AML-193 (cell line): Measurements from ENCODE around the gene RNF175.

Experiments used
- DNase-seq, 2 experiments: peaks; one replicate each; lab custom pipeline; 2025; lab: John Stamatoyannopoulos, UW

The RNF175 gene

GRCh38 chr4:153785910-153786721, 26.3 kb upstream of the RNF175 start:
- DNase-seq = peak; percentile 31 to 33

- no peak for DNase-seq
Measured at GRCh38 chr4:153784166-153784699, 24.4 kb upstream of the RNF175 start.

- no peak for DNase-seq
Measured at GRCh38 chr4:153782581-153782980, 22.8 kb upstream of the RNF175 start.

- DNase-seq = no peak
Measured at GRCh38 chr4:153781717-153782416, 22.0 kb upstream of the RNF175 start.

DNA sequence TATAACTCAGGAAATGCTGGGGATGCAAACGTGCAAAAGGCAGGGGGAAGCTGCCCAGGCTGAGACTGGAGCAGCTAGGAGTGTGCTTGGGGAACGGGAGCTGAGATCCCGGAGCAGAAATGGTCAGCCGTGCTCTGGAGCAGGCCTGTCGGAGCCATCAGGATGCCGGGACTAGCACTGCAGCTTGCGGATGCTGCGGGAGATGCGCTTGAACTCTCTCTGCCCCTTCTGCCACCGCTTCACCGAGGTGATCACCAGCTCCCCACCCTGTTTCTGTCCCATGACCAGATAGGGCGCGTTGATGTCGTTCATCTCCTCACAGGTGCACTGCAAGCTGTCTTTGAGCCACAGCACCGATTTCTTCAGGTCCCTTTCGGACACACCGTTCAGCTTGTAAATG, 21.5 kb upstream of the RNF175 start:
- no peak for DNase-seq

GRCh38 chr4:153780876-153781275, 21.1 kb upstream of the RNF175 start:
- DNase-seq = no peak

DNA sequence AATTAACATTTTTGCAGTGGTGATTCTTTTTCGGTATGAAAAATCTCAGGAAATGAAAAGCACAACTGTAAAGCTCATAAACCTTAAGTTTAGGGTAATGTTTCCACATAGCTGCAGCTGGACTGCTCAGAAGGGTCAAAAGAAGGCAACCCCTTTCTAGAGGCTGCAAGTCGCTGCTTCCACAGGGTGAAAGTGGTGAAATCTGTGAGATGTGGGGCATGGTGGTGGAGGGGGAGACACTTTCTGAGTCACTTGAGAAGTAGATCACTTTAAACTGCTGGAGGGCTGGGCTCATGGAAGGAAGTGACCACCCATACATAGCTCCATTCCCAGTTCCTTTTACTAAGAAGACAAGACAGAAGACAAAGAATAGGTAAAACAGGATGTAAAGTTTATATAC, 20.4 kb upstream of the RNF175 start:
- no peak for DNase-seq

DNA sequence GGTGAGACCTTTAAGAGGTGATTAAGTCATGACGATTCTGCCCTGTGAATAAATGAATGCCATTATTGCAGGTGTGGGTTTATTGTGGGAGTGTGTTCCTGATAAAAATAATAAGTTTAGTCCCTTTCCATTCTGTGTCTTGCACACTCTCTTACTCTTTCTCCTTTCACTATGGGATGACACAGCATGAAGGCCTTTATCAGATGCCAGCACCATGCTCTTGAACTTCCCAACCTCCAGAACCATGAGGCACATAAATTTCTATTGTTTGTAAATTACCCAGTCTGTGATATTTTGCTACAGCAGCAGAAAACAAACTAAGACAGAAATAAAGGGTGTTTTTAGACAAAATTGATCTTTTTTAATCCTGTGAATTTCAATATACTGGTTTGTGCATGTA, 18.6 kb upstream of the RNF175 start:
- no peak for DNase-seq

DNA sequence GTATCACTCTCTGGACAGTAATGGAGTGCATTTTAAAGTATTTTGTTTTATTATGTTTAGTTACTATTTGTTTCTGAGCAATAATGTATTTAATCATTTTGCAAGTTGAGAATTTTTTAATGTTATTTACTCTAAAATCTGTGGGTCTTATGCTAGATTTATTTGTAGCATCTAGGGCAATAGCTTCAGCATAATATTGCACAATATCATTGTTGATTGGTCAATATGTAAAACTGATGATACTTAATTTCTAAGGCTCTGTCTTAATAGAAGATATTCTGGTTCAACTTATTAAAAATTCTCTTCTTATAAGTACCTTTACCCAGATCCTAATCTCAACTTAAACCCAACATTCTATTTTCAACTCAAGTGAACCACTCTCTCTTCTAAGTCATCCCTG, 17.6 kb upstream of the RNF175 start:
- no peak for DNase-seq

DNA sequence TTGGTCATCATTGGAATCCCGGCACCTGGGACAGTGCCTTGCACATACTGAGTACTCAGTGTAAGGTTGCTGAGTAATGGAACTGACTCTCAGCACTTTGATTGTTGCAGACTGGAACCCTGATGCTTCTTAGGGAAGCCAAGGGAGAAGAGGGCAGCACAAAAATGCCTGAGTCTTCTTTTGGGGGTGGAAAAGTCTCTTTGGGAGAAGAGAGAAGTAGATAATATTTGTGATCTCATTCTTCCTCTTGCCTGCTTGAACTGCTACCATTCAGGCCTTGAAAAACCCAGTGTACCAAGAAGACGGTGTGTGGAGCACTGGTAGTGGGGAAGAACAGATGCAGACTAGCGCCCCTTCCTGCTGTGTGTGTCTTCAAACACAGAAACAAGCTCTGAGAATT, 16.8 kb upstream of the RNF175 start:
- DNase-seq = no peak

DNA sequence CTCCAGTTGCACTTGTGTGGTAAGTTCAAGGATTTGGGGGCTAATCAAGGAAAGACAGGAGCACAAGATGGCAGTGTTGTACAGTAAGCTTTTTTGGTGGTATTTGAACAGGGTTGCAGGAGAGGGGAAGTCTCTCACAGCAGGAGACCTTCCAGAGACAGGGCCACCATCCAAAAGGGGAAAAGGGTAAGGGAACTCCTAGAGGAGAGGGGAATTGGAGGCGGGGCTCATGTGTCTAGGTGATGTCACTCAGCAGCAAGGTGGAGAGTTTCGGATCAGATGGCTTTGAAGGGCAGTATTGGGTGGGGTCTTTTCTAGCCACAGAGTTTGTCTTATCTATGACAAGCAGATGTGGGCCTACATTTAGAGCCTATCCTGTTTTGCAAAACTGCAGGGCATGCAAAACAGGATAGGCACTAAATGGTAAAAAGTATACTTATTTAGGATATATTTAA, 13.4 kb upstream of the RNF175 start:
- DNase-seq = no peak

- no peak for DNase-seq
Measured at GRCh38 chr4:153771046-153771445, 11.2 kb upstream of the RNF175 start.

DNA sequence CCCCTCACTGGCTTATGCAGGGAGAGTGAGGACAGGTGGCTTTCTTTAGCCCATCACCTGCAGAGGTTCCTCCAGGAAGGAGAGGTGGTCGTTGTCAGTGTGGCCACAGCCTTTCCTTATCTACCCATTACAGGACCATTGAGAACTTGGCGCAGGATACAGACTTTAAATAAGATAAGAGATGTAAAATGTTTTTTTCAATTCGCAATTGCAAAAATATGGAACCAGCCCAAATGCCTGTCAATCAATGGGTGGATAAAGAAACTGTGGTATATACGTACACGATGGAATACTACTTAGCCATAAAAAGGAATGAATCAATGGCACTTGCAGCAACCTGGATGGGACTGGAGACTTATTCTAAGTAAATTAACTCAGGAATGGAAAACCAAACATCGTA, 6.9 kb upstream of the RNF175 start:
- DNase-seq = no peak

DNA sequence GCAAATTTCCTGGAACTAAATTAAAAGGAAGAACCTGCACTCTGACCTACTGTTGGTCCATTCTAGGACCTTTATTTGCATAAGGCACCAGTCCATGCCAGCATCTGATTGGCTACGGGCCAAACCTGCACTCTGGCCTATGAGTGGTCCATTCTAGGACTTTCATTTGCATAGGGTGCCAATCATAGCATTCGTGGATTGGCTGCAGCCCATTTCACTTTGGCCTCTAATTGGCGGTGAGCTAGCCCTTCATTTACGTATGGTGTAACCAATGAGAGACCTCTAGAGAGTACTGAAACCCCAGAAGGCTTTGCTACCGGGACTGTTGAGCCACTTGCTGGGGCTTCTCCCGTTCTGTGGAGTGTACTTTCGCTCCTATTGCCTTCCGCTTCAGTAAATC, 6.1 kb upstream of the RNF175 start:
- no peak for DNase-seq

- no peak for DNase-seq
Measured at GRCh38 chr4:153764601-153765368, 5.0 kb upstream of the RNF175 start.

DNA sequence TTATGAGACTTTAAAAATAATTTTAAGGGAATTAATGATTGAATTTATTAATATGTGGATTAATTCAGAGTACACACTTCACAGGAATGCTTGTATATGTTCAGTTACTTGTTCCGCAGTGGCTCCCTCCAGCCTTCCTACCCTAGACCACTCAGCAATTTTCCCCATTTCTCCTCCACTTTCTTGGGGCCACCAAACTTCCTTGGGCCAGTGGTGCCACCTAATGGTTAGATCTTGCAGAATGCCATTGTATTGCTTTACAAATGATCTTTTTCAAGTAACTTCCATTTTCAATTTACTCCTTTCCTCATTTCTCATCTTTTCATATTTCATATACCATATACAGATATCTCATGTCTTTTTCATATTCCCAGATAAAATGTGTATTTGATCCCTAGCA, 3.6 kb upstream of the RNF175 start:
- DNase-seq = peak; percentile 30 to 49

GRCh38 chr4:153758688-153759406, 977 bp downstream of the RNF175 start:
- no peak for DNase-seq

DNA sequence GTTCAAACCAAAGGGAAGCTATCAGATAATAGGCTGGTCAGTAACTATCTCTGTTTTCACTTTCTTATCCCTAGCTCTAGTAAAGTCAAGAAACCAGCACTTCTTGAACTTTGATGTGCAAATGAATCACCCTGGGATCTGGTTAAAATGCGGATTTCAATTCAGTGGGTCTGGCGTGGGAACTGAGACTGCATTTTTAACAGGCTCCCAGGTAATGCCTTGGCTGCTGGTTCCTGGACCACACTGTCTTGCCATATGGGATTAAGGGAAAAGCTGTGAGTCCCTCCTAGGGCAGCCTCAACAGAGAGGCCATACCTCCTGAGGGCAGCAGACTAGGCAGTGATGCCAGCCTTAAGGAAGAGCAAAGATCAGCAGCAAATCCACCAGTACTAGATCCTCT, 1.7 kb downstream of the RNF175 start:
- DNase-seq = no peak

DNA sequence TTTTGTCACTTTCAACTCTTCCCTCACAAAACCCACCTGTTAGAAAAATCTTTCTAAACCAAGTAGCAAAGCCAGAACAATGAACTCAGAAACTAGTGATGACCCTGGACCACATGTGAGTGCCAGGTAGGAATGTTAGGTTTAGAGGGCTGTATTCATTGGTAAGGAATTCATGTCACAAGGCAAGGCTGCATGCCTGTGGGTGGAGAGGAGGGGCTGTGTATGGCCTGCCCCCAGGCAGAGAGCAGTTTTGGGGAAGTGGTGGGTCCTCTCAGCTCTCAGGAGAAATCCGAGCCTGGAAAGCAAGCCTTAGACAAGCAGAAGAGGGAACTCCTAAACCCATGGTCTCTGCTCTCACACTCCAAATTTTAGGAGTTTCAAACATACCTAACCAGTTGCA, 2.4 kb downstream of the RNF175 start:
- DNase-seq = no peak

DNA sequence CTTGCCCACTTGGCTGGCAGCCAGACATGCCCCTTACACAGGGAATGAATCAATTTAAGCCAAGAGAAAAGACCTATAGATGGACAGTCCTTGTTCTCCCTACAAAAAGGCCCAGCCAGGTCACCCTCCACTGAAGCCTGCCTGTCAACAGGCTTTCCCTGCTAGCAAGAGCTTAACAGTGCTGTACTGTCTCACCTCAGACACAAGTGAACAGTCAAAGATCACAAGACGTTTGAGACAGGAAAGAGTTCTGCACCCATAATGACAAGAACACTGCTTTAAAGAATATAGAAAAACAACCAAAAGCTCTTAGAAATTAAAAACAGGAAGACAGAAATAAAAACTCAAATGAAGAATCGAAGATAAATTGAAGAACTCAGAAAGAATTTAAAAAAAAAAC, 4.6 kb downstream of the RNF175 start:
- DNase-seq = no peak

DNA sequence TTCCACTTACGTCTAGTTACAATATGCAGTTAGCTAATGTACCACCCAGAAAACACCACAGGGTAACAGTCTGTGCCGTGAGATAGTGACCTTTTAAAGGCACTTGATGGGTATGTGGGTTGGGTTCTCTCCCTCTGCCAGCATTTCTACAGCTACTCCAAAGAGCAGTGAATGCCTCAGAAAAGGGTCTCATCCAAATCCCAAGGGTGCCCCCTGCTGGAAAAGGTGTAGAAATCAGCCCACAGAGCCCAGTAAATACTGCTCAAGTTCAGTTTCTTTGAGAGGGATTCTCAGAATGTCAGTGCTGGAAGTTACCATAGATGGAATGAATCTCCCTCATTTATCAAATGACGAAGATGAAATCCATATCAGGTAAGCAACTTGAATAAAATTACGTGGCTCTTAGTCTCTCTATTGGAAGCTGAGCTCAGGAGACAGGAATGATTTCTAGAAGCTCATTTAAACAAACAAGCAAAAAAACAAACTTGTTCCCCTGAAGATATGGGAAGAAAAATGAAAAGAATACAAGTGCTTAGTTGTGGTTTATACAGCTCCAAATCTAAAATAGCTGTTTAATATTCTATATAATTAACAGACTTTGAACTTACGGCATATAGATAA, 9.5 kb downstream of the RNF175 start:
- DNase-seq = peak; percentile 70 to 80
